Activated naive CD4-positive, alpha-beta T cell (primary cell): Measurements from ENCODE around the gene CYRIA.

Source experiments
- DNase-seq, 4 experiments: peaks; one replicate each; lab custom pipeline; 2025; lab: John Stamatoyannopoulos, UW

Gene CYRIA

DNA sequence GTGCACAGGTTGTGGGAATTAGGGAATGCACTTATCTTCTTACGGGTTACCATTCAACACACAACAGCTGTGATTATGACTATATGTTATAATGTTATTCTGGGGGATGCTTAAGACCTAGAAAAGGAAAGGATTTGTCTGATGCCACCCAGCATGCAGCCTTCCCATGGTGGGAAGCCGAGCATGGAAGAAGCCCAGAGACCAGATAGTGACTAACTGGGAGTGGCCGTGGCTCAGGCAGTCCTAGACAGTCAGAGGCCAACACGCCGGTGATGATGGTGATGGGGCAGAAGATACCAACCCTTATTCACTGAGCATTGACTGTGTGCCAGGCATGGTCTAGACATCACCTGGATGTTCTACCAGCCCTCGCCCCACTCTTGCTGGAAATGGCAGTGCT lies 35.9 kb downstream of the CYRIA start:
- no peak for DNase-seq

DNA sequence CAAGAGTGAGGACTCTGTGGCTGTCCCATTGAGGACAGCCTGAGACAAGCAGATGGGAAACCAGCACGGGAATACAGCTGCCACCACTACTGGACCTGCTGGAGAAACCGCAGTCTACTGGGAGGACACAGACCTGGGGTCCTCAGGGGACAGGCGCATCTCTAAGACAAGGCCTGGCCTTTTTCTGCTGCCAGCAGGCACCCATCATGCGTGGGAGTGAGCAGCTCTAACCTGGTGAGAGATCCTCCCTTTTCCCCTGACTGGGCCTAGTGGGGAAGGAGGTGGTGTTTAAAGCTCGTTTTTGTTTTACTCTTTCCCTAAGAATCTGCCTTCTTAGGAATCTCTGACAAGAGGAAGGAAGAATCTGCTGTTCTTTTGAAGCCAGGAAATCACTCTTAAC lies 36.6 kb downstream of the CYRIA start:
- no peak for DNase-seq

DNA sequence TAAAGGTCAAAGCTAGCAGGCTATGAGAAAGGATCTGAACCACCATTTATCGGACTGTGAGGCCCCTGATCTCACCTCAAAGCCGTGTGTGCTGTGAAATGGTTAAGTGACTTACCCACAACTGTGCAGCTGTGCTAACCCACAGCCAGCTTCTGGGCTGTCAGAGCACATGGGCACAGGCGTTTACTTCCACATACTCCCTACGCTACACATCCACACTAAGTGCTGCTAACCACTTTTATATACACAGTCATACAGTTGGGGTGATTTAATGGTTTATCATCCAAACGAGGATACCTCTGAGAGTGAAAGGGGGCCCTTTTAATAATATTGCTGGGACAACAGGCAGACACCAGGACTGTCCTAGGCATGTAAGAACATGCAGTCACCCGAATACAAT lies 37.3 kb downstream of the CYRIA start:
- no peak for DNase-seq

DNA sequence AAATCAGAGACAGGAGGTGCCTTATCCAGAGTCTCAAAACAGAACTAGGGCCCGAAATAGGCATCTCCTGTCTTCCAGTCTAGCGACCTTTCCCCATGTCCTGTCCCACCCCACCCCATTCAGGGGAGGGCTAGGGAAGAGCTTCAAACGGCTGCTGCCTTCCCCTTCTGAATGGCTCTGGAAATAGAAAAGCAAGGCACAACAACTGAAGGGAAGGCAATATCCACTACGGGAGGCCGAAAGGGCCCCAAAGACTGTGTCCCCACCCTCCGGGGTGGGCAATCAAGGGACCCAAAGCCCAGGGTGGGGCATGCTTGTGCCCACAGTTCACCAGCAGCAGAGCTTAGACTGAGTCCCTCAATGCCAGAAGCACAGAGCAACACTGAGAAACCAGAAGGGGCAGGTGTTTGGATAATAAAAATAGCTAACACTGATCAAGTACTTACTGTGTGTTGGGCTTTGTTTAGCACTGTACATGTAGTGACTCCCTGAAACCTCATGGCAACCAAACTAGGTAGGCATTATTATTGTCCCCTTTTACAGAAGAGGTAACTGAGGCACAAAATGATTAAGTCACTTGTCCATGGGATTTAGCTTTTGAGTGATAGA lies 38.5 kb downstream of the CYRIA start:
- DNase-seq, result no peak

DNA sequence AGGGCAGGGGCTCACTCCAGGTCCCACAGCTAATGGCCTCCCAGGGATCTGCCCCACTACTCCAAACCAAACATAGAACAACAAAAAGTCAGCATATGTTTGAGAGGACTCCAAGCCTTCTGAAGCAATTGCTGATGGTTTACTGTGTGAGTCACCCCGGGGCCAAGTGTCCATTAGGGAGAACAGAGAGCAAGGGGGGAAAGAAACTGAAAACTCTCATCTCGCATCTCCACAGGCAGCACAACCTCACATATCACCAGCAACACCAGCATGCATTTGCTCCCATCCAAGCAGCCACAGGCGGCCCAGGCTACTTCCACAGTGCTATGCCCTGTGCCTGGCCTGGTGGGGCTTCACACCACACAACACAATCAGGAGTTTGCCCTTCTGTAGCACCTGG lies 39.1 kb downstream of the CYRIA start:
- DNase-seq, result no peak

DNA sequence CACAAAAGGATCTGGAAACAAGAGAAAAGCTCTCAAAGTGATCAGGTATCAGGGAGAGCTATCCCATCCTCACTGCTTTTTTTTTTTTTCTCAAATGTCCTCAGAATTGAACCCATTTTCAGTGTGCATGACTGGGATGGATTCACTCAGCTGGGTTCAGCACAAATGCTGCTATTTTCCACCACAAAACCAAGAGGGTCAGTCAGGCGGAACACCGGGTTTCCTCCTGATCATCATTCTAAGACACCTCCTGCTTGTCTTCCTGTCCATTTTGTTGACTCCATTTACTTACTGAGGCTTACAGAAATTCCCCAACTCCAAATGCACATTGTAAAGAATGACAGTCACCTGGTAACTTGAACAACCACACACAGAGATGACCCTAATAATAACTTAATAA lies 39.9 kb downstream of the CYRIA start:
- no peak for DNase-seq

DNA sequence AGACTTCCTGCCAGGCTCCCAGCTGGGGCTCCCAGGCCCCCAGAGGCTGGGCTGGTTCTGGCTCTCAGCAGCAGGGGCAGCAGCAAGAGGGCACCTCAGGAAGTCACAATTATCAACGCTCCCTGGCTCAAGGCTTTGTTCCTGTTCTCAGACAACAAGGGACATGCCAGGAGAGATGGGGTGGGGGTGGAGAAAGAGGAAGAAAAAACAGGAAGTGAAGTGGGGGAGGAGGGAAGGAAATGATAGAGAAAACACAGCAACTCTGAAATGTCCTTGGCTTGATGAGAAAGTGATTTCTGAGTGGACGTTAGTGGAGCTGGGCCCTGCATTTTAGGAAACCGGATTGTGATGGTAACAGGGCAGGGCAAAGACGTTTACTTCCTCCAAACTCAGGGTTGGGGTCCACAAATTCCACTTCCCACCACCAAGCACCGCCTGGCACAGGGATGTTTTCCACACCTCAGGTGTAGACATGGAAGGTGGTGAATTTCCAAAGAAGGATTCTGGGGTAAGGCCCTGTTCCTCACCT lies 40.4 kb downstream of the CYRIA start:
- no peak for DNase-seq

DNA sequence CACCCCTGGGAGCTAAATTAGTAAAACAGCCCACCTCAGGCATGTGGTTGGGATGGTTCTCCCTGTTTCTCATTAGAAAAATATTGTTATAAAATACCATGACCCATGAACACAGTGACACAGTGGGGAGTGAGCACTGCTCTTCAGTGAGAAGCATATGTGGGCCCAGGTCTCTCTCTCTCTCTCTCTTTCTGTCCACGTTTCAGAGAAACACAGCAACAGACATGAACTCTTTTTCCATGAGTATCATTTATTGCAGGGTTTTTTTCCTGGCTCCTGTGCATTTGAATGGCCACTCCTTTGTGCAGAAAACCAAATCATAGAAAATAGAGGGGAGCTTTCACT lies 41.2 kb downstream of the CYRIA start:
- no peak for DNase-seq

DNA sequence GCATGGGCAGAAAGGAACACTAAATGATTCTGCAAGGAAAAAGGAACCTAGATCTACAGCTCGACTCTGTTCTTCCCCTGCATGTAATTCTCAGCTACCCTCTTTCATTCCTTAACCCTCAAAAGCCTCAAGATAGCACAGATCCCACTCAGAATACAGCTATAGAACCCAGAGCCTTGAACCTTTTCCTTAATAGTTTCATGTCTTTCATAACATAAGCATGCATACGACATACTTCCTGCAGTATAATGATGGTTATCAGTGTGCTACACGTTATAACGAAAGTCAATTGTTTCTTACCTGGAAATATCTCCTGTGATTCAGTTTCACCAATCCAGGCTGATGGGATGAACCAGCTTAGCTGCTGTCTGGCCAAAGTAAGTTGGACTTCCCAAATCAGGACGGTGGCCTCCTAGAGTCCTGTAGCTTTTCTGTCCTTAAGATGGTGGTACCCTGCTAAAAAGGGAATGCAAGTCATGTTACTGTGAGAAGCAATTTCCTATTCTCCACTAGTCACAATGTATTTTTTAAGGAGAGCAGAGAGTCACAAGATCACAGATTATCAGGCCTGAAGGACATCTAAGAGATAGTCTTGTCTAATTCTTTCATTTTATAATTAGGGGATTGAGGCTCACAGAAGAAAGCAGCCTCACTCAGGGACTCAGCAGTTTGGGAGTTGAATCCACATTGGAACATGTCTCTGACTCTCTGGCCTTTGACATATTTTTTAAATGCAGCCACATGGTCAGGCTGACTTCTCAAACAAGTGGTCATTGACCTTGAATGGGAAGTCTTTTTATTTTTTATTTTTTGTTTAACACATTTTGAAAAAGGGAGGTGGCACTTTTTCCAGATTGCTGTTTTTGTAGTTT lies 41.8 kb downstream of the CYRIA start:
- DNase-seq, result no peak

DNA sequence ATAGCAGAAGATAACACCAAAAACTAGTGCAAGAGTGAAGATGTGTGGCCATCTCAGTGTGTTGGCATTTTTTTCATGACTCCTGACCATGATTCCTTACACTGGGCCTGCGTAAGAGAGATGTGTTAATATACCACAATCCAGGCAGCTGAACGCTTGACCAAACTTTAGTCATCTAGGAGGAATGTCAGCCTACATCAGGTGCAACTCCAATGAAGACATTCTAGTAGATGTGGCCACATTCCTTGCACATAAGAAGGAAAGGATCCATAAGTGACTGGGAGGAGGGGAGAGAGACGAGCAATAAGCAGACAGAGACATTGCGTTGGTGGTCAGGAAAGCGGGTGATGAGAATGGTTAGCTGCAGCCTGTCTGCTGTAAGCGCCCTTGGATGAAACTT lies 42.6 kb downstream of the CYRIA start:
- no peak for DNase-seq

DNA sequence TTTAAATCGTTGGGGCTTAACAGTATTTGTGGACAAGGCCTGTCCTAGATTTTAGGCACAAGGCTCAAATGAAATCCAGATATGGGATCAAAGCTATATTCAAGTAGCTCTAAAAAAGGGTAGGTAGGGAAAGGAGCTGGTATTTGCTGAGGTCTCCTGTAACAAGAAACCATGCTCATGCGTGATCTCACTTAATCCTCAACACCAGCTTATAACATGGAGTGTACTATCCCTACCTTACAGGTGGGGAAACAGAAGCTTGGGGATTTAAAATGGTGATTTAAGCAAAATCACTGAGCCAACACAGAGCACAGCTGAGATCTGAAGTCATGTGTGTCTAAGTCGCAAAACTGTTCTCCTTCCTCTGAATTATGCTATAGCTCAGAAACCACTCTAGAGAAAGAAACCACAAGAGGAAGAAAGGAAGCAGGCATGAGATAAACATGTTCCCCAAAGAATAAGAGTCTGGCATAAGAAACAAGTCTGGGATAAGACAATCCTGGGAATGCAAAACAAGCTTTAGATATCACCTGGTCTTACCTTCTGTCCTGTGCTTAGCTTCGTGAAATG lies 43.1 kb downstream of the CYRIA start:
- no peak for DNase-seq

DNA sequence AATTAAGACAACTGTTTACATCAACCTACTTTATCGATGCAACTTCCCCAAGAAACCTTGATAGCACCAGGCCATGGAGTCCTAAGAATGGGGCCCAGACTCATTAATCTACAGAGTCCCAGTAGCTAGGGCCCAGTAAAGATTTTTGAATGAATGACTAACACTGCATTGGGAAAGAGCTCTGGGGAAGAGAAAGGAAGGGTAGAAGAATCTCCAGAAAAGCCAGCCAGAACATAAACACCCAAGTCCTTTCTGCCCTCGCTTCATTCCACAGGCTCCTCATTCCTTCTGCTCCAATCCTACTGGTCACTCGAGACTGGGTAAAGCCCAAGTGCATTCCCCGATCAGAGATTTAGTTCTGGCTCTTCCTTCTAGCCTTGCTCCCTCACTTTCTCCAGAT lies 44.3 kb downstream of the CYRIA start:
- no peak for DNase-seq

DNA sequence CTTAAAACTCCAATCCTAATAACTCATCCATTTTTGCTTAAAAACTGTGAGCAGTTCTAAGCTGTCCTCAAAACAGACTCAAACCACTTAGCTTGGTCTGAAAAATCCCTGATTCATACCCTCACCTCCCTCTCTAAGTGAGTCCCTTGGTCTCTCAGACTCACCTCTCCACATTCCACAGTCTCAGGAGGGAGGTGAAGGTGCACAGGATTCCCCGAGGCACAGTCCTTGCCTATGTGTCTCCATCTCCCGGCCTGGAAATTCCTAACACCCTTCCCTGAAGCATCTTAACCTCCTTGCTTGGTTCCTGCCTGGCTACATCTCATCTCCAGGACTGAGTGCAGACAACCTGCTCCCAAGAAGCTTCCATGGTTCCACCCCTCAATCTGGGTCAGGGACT lies 45.0 kb downstream of the CYRIA start:
- no peak for DNase-seq

DNA sequence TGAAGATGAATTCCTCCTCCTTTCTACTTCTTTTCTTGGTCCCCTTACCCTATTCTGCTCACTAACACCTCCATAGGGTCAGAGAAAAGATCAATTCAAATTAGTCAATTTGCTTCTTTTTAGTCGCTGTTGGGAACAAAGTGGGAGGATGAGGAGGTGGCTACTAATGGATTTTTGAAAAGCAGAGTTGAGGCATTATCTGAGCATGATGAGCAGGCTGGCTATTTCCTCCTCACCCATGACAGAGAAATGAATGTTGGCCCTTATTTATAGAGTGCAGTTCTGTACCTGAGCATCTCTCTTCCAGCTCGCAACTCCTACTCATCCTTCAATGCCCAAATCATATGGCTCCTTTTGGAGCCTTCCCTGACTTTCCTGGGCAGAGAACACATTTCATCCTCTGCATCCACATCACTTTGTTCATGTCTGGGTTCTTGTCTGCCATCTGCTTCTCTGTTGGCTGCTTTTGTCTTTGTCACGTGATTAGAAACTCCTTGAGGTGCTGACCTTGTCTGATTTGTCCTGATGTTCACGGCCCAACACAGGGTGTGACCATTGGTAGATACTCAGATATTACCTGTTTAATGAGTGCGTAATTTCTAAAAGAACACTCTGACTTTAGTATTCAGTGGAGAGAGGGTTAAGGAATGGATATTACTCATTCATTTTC lies 45.9 kb downstream of the CYRIA start:
- DNase-seq, result no peak

DNA sequence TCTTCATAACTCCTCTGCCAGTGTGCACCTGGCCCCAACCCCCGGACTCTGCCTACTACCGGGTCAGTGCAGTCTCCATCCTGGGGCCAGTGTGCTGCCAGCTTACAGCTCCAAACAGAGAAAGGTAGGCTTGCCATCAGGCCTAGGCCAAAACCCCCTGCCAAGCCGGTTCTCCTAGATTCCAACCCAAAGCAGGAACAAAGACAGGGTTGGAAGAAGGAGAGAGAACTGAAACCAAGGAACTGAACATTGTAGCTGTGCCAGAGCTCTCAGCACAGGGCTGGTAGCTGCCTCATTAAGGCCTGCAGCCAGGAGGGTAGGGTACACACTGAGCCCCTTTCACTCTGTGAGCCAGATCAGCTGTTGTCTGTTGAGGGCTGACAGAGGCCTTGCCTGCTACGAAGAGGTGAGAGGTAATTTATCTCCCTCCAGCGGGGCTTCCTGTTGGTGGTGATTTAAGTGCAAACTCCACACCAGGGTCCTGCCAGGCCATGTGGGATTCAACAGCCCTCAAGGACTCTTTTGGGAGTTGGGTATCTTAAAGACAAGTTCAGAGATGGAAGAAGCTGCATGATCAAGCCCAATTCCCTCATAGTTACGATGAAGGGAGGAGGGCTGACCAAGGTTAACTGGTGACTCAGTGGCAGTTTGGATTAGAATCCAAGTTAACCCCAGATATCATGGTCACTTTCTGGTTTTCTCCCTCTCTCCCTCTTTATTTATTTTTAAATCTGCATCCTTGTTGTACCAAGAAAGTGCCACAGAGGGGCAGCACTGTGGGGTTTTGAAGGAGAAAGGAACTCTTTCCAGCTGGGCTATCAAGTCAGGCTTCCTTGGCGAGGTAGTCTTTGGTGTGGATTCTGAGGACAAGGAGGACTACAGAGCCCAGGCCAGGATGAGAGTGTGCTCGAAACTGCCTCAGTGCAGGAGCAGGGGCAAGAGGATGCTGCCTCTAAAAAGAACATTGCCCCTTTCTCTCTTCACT lies 48.1 kb downstream of the CYRIA start:
- DNase-seq, result no peak
